HepG2 (cell line): ENCODE results near the gene HSD11B1L. TPM values are rescaled to one million over a fixed set of nuclear protein-coding genes. Genes with fewer than 3 reads are reported as not detected.

ENCODE experiments used
- AHR ChIP-seq: IDR thresholded peaks from 2 replicates; pipeline ENCODE4 v1.6.1; 2018; ENCODE audit warnings: missing genetic modification reagents, missing compliant biosample characterization
- CTCF ChIP-seq: sonication (generic); formaldehyde crosslinking; IDR thresholded peaks from 2 replicates; pipeline ENCODE4 v1.5.0; 2020; ENCODE audit warnings: mild to moderate bottlenecking, missing genetic modification reagents, moderate library complexity
- EP300 ChIP-seq, 3 experiments: sonication (generic) in 1 of 3; formaldehyde crosslinking in 1 of 3; IDR thresholded peaks; 2 replicates each; pipeline versions ENCODE4 v1.5.1 to v1.6.1; 2011 to 2020; ENCODE audit warnings: low read depth in 2 of 3, low read length in 2 of 3, borderline replicate concordance in 1 of 3, improper control_type of control experiment in 1 of 3, mild to moderate bottlenecking in 1 of 3, missing genetic modification reagents in 1 of 3, moderate library complexity in 1 of 3
- FOSL1 ChIP-seq: sonication (generic); formaldehyde crosslinking; IDR thresholded peaks from 2 replicates; pipeline ENCODE4 v1.9.0; 2021; ENCODE audit warnings: missing genetic modification reagents, borderline replicate concordance
- FOXK1 ChIP-seq: sonication (generic); formaldehyde crosslinking; IDR thresholded peaks from 2 replicates; pipeline ENCODE4 v1.4.0; 2020; ENCODE audit warnings: low read depth, missing genetic modification reagents, borderline replicate concordance
- FOXP1 ChIP-seq, 2 experiments: fragments of 450-650 bp in 1 of 2; IDR thresholded peaks; 2 replicates each; pipeline ENCODE4 v1.6.1; 2017 to 2018; ENCODE audit warnings: antibody characterized with exemption in 1 of 2
- NFKB2 ChIP-seq: sonication (generic); formaldehyde crosslinking; IDR thresholded peaks from 2 replicates; pipeline ENCODE4 v1.4.0; 2020; ENCODE audit warnings: missing genetic modification reagents, borderline replicate concordance
- NRL ChIP-seq: sonication (generic); formaldehyde crosslinking; IDR thresholded peaks from 2 replicates; pipeline ENCODE4 v1.5.0; 2020; ENCODE audit warnings: missing genetic modification reagents, mild to moderate bottlenecking, moderate library complexity, borderline replicate concordance
- RORA ChIP-seq: sonication (generic); formaldehyde crosslinking; IDR thresholded peaks from 2 replicates; pipeline ENCODE4 v1.5.0; 2020; ENCODE audit warnings: mild to moderate bottlenecking, missing genetic modification reagents, moderate library complexity
- SMARCE1 ChIP-seq: fragments of 450-650 bp; IDR thresholded peaks from 2 replicates; pipeline ENCODE4 v1.6.1; 2017; ENCODE audit warnings: borderline replicate concordance
- SOX5 ChIP-seq: IDR thresholded peaks from 2 replicates; pipeline ENCODE4 v1.6.1; 2016; ENCODE audit warnings: borderline replicate concordance
- SP4 ChIP-seq: sonication (generic); formaldehyde crosslinking; IDR thresholded peaks from 2 replicates; pipeline ENCODE4 v1.8.1; 2023; ENCODE audit warnings: mild to moderate bottlenecking, missing genetic modification reagents
- TEAD3 ChIP-seq: optimal IDR thresholded peaks from 2 replicates; pipeline ENCODE3; 2016; ENCODE audit warnings: borderline replicate concordance
- THAP8 ChIP-seq: sonication (generic); formaldehyde crosslinking; IDR thresholded peaks from 2 replicates; pipeline ENCODE4 v1.5.1; 2020; ENCODE audit warnings: missing genetic modification reagents, mild to moderate bottlenecking, borderline replicate concordance
- ZBTB1 ChIP-seq: sonication (generic); formaldehyde crosslinking; IDR thresholded peaks from 2 replicates; pipeline ENCODE4 v1.4.0; 2020; ENCODE audit warnings: missing genetic modification reagents, borderline replicate concordance
- ZBTB38 ChIP-seq: sonication (generic); formaldehyde crosslinking; IDR thresholded peaks from 2 replicates; pipeline ENCODE4 v1.5.1; 2020; ENCODE audit warnings: mild to moderate bottlenecking, missing genetic modification reagents
- ZBTB7A ChIP-seq: sonication (generic); formaldehyde crosslinking; IDR thresholded peaks from 2 replicates; pipeline ENCODE4 v1.8.0; 2022; ENCODE audit warnings: mild to moderate bottlenecking, missing genetic modification reagents
- ZC3H4 ChIP-seq: sonication (generic); formaldehyde crosslinking; IDR thresholded peaks from 2 replicates; pipeline ENCODE4 v1.4.0; 2020; ENCODE audit warnings: missing genetic modification reagents, borderline replicate concordance
- ZNF180 ChIP-seq: sonication (generic); formaldehyde crosslinking; IDR thresholded peaks from 2 replicates; pipeline ENCODE4 v1.4.0; 2020; ENCODE audit warnings: low read depth, missing genetic modification reagents, borderline replicate concordance
- ZNF556 ChIP-seq: sonication (generic); formaldehyde crosslinking; IDR thresholded peaks from 2 replicates; pipeline ENCODE4 v1.4.0; 2020; ENCODE audit warnings: mild to moderate bottlenecking, missing genetic modification reagents, borderline replicate concordance
- ZNF792 ChIP-seq: IDR thresholded peaks from 2 replicates; pipeline ENCODE4 v1.6.1; 2016
- polyA plus RNA-seq, 8 experiments: library from polyadenylated mRNA; depleted of rRNA in 3 of 8; stranded (reverse) in 7 of 8; unstranded in 1 of 8; fragments of >200 nt; fragmentation: Illumina TruSeq in 4 of 8; extraction: Trizol in 4 of 8; gene quantifications; 2 replicates each; pipeline versions ENCODE4 v1.2.1 to v1.2.3, GENCODE V29; 2011 to 2016; ENCODE audit warnings: low read depth in 4 of 8, missing spikeins in 1 of 8, mixed read lengths in 1 of 8; ENCODE audit not compliant: insufficient read depth in 1 of 8
- total RNA-seq, 5 experiments: library from RNA; depleted of rRNA; stranded (reverse); fragments of >200 nt; fragmentation: Illumina TruSeq; extraction: Trizol; gene quantifications; 2 replicates each; pipeline ENCODE4 v1.2.3, GENCODE V29; 2016; ENCODE audit warnings: low read depth in 1 of 5
- TF ChIP-seq, protein P1 (sequence below): sonication (generic); formaldehyde crosslinking; IDR thresholded peaks from 2 replicates; pipeline ENCODE4 v1.4.0; 2020; ENCODE audit warnings: missing genetic modification reagents
- TF ChIP-seq, protein P2 (sequence below): sonication (generic); formaldehyde crosslinking; IDR thresholded peaks from 2 replicates; pipeline ENCODE4 v1.4.0; 2020; ENCODE audit warnings: mild to moderate bottlenecking, missing genetic modification reagents

Gene HSD11B1L
- total and polyA plus RNA-seq, 2 of the 13 experiments (the other 11 are each of a cell fraction or from before 2014, with no cell fraction given): 2.8 to 3.9 TPM

- TF ChIP-seq NFKB2 (CRISPR knock-in tag): no peak
- TF ChIP-seq ZNF792 (CRISPR knock-in tag): no peak
- TF ChIP-seq, protein P1, sequence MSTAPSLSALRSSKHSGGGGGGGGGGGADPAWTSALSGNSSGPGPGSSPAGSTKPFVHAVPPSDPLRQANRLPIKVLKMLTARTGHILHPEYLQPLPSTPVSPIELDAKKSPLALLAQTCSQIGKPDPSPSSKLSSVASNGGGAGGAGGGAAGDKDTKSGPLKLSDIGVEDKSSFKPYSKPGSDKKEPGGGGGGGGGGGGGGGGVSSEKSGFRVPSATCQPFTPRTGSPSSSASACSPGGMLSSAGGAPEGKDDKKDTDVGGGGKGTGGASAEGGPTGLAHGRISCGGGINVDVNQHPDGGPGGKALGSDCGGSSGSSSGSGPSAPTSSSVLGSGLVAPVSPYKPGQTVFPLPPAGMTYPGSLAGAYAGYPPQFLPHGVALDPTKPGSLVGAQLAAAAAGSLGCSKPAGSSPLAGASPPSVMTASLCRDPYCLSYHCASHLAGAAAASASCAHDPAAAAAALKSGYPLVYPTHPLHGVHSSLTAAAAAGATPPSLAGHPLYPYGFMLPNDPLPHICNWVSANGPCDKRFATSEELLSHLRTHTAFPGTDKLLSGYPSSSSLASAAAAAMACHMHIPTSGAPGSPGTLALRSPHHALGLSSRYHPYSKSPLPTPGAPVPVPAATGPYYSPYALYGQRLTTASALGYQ (CRISPR knock-in tag): no peak
- no peak for TF ChIP-seq SP4 (CRISPR knock-in tag)
- TF ChIP-seq FOXK1 (CRISPR knock-in tag): no peak
- TF ChIP-seq, protein P2, sequence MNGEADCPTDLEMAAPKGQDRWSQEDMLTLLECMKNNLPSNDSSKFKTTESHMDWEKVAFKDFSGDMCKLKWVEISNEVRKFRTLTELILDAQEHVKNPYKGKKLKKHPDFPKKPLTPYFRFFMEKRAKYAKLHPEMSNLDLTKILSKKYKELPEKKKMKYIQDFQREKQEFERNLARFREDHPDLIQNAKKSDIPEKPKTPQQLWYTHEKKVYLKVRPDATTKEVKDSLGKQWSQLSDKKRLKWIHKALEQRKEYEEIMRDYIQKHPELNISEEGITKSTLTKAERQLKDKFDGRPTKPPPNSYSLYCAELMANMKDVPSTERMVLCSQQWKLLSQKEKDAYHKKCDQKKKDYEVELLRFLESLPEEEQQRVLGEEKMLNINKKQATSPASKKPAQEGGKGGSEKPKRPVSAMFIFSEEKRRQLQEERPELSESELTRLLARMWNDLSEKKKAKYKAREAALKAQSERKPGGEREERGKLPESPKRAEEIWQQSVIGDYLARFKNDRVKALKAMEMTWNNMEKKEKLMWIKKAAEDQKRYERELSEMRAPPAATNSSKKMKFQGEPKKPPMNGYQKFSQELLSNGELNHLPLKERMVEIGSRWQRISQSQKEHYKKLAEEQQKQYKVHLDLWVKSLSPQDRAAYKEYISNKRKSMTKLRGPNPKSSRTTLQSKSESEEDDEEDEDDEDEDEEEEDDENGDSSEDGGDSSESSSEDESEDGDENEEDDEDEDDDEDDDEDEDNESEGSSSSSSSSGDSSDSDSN (CRISPR knock-in tag): 0 out of 2 replicates have a peak, but pooled peaks have one; percentile 16
- TF ChIP-seq SOX5: no peak
- TF ChIP-seq ZNF556 (CRISPR knock-in tag): no peak
- no peak for TF ChIP-seq SMARCE1
- TF ChIP-seq ZC3H4 (CRISPR knock-in tag): no peak
- no peak for TF ChIP-seq RORA (CRISPR knock-in tag)
- TF ChIP-seq ZBTB1 (CRISPR knock-in tag): no peak
- TF ChIP-seq THAP8: no peak
- no peak for TF ChIP-seq EP300 (IDR thresholded peaks at IDR 0.05; ENCODE audit: low read depth in 2 of 2, low read length in 2 of 2)
- TF ChIP-seq EP300 (CRISPR knock-in tag; IDR thresholded peaks at IDR 0.05; ENCODE audit: borderline replicate concordance): 0 out of 2 replicates have a peak, but pooled peaks have one; percentile 7
- TF ChIP-seq ZBTB7A (CRISPR knock-in tag): no peak
- no peak for TF ChIP-seq NRL (CRISPR knock-in tag)
- TF ChIP-seq AHR (CRISPR knock-in tag): no peak
- no peak for TF ChIP-seq ZNF180 (CRISPR knock-in tag)
- TF ChIP-seq FOSL1 (CRISPR knock-in tag): no peak
- peak; percentile 27; the same call in 1 of the 2 replicates for TF ChIP-seq CTCF
- no peak for TF ChIP-seq TEAD3 (CRISPR knock-in tag)
- TF ChIP-seq FOXP1 (IDR thresholded peaks at IDR 0.05): no peak
- TF ChIP-seq FOXP1 (CRISPR knock-in tag; IDR thresholded peaks at IDR 0.05): no peak
- no peak; the same call in 1 of the 2 replicates for TF ChIP-seq ZBTB38 (CRISPR knock-in tag)
Measured at GRCh38 chr19:5679289-5680083, 1.3 kb upstream of the HSD11B1L start (continued).
